ENCODE data around the gene WNK2.
"Not testable (repeated sequence)": the region's sequence is repeated elsewhere in the genome, so short reads cannot be mapped to it uniquely, and the experiment has no call there.

Gene WNK2

DNA sequence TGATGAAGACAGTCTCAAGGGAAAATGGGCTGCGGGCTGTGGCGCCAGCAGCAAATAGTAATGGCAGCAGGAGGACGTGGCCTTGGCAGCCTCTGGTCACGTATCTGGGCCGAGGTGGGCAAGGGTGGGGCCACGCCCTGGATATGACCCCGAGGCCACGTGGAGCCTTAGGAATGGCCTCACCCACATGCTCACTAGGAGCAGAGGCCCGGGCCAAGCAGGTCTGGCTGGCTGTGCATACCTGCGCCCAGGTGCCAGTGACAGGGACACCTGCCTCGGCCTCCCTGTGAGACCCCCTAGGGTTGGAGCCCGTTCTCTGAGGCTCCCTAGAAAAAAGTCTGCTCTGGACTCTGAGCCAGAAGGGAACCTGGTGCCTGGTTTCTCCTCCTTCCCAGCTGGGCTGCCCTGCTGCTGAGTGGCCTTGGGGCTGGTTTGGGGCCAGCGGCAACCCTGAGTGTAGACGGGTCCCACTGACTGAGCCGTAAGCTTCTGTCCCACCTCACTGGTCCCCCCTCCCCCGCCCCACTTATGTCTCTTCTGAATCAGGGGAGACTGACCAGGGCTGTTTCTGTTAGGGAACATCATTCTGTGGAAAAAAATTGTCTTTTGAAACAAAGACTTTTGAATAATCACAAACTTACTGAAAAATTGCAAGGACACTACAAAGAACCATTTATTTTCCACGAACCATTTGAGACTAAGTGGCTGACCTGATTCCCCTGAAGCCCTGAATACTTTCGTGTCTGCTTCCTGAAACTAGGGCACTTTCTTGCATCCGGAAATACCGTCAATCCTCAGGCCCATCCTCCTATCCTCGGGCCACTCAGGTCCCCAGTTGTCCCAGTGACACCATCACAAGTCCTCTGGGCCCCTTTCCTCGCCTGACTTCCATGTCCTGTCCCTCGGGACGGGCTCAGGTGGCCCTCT is 60.8 kb downstream of the WNK2 start:
- no peak for DNase-seq
- TF ChIP-seq POLR2A (IDR thresholded peaks at IDR 0.05; ENCODE audit: low read length) (no peak), GATA1 (IDR thresholded peaks at IDR 0.05; ENCODE audit: low read depth, low read length) (no peak)

DNA sequence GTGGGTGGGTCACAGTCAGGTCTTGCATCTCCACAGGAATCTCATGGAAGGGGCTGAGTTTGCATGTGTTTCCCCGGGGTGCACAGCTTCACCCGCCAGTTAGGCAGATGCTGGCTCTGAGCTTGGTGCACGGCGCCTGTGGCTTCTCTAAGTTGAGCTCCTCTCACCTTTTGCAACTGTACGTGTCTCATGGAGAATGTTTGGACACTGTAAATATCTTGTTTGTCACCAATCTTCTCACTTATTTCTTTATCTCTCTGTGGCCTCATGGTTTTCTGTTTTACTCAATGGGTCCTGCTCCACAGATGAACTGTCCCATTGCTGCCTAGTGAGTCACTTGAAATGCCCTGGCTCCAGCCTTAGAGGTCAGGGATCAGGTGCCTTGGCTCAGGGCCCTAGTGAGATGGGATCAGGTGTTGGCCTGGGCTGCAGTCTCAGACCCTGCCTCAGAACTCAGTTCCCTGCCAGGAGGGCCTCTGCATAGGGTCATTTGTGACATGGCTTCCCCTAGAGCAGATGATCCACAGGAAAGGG is 61.6 kb downstream of the WNK2 start:
- TF ChIP-seq GATA1 (IDR thresholded peaks at IDR 0.05; ENCODE audit: low read depth, low read length) (no peak), POLR2A (IDR thresholded peaks at IDR 0.05; ENCODE audit: low read length) (no peak)
- no peak for DNase-seq

DNA sequence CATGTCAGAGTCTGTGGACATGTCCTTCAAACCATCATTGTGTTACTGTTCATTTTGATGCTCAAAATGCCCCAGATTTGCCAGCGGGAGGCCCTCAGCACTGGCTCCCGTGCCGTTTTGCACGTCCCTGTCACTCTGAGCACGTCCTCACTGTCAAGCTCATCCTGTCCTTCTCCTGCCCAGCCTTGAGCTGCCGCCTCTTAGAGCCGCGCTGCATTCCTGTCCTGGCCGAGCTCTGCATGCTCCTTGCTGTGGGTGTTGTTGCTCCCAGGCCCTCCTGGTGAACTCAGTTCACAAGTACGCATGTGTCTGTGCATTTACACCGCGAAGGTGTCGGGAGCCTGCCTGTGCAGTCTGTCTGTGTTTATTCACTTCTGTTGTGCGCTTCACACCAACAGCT is 62.2 kb downstream of the WNK2 start:
- TF ChIP-seq POLR2A (IDR thresholded peaks at IDR 0.05; ENCODE audit: low read length), result no peak
- TF ChIP-seq GATA1 (IDR thresholded peaks at IDR 0.05; ENCODE audit: low read depth, low read length), result no peak
- no peak for DNase-seq

DNA sequence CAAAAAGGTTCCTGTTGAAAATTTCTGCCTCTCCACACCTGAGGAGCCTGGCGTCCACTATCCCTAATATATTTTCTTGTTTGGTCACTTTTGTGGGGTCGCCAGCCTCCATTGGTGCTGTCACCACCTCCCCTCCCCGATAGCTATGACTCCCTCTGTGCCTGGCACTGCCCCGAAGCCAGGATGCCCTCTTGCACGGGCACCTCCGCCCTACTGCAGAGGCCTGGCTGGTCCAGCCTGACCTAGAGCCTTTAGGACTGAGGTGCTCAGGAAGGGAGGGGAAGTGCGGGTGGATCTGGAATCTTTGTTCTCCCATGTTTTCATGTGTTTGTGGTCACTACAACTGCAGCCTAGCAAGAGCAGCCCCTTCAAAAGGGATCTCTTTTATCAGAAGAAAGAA is 62.6 kb downstream of the WNK2 start:
- no peak for TF ChIP-seq POLR2A (IDR thresholded peaks at IDR 0.05; ENCODE audit: low read length)
- TF ChIP-seq GATA1 (IDR thresholded peaks at IDR 0.05; ENCODE audit: low read depth, low read length), result no peak
- DNase-seq, result no peak

DNA sequence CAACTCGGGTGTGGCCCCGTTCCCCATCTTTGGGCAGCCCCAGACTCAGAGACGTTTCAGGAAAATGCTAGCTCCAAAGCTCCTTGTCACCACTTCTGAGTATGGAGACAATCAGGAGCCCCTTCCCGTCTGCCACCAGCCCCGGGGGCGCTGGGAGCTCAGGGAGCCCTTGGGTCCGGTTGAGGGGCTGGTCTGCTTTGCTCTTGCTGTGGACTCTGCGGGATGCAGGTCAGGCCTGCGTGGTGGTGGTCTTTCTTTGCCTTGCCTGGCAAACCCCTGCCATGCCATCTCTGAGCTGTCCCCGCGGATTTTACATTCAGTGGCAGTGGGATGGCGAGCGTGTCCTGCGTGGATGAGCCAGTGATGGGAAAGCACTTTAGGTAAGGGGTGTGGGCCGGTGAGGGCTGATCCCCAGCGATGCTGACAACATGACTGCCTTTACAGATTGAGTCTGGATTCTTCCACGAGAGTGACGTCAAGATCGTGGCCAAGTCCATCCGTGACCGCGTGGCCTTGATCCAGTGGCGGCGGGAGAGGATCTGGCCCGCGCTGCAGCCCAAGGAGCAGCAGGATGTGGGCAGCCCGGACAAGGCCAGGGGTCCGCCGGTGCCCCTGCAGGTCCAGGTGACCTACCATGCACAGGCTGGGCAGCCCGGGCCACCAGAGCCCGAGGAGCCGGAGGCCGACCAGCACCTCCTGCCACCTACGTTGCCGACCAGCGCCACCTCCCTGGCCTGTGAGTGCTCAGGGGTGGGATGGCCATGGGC is 63.3 kb downstream of the WNK2 start:
- no peak for TF ChIP-seq POLR2A (IDR thresholded peaks at IDR 0.05; ENCODE audit: low read length)
- no peak for TF ChIP-seq GATA1 (IDR thresholded peaks at IDR 0.05; ENCODE audit: low read depth, low read length)
- DNase-seq, result no peak

DNA sequence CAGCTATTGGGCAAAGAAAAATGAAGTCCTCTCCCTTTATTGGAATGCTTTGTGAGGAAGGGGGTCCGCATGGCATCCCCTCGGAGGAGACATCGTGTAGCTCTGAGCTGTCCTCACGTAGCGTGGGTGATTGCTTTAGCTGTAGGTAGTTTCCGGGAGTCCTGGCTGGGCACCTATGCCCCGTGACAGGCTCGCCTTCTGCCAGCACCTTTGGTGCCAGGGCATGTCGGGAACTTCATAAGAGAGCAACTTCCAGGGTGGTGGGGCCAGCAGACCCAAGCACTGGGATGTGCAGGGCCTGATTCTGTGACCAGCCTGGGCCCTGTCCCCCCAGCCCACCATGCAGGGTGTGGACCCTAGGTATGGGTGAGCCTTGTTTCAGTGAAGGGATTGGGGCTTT is 64.0 kb downstream of the WNK2 start:
- TF ChIP-seq GATA1 (IDR thresholded peaks at IDR 0.05; ENCODE audit: low read depth, low read length), result no peak
- DNase-seq, result no peak

DNA sequence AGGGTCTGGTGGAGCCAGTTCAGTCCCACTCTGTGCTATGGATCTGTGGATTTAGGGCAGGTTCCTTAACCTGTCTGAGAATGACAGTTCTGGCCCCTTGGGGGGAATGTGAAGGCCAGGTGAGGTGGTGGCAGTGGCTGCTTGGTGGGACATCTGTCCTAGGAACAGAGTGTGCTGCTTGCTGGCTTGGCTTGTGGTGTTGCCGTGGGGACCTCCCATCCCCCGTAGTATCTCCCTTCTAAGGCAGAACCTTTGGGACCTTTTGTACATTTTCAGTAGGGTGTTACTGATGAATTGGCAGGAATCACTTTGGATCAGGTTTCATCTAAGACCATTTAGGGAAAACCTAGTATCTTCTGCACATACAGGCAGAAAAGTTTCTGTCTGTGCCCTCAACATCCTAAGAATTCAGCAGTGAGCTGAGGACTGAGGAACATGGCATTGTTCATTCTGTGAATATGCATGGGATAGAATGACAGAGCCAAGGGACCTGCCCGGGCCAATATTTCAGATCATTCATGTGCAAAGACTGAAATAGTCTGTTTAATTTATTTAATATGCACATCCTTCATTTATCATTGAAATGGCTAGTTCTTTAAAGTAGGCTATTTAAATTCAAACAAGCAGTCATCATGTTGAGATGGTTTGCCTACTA is 64.6 kb downstream of the WNK2 start:
- DNase-seq, result no peak
- no peak for TF ChIP-seq GATA1 (IDR thresholded peaks at IDR 0.05; ENCODE audit: low read depth, low read length)
- no peak for TF ChIP-seq POLR2A (IDR thresholded peaks at IDR 0.05; ENCODE audit: low read length)

DNA sequence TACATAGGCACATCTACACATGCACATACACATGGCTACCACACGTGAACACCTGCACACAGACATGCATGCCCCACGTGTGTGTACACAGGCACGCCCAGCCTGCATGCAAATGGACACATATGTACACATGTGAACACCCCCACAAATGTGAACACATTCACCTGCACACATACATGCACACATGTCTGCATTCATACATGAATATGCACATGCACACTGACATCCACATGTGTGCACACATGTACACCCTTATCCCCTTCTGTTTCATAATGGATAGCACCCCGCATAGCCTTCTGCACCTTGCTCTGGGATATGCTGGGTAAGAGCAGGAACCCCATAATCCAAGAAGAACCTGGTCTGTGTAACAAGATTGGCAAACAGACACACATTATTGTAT is 66.2 kb downstream of the WNK2 start:
- DNase-seq, result no peak
- no peak for TF ChIP-seq GATA1 (IDR thresholded peaks at IDR 0.05; ENCODE audit: low read depth, low read length)
- no peak for TF ChIP-seq POLR2A (IDR thresholded peaks at IDR 0.05; ENCODE audit: low read length)

DNA sequence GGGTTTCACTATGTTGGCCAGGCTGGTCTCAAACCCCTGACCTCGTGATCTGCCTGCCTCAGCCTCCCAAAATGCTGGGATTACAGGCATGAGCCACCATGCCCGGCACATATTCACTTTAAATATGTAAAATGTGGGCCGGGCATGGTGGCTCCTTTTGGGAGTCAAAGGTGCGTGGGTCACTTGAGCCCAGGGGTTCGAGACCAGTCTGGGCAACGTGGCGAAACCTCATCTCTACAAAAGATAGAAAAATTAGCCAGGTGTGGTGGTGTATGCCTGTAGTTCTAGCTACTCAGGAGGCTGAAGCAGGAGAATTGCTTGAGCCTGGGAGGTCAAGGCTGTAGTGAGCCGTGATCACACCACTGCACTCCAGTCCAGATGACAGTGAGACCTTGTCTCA is 67.4 kb downstream of the WNK2 start:
- DNase-seq, result not testable (repeated sequence)

DNA sequence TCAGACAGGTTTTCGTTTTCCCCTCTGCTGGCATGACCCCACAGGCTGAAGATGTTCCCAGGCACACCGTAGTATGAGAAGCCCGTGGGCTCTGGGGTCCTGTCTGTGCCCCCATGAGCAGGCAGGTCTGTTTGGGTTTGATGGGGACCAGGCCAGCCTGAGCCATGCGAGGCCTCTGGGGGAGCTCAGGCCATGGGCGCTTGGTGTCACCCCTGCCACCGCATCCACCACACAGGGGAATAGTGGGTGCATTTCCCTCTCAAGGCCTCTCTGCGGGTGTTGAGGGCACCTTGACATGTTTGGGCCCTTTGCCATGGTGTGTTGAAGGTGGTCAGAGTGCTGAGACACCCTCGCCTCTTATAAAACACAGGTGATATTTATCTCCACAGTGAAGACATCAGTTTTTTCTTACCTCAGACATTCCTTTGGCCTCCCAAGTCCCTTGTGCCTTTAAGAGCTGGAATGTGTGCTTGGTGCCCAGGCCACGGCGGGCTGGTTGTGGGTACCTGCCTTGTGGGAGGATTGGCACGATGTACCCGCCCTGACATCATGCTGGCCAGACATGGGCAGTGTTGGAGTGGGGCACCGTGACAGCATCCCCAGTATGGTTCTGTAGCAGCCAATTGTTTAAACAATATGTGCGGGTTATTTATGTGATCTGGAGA is 68.3 kb downstream of the WNK2 start:
- no peak for TF ChIP-seq GATA1 (IDR thresholded peaks at IDR 0.05; ENCODE audit: low read depth, low read length)
- no peak for TF ChIP-seq POLR2A (IDR thresholded peaks at IDR 0.05; ENCODE audit: low read length)
- DNase-seq, result no peak

DNA sequence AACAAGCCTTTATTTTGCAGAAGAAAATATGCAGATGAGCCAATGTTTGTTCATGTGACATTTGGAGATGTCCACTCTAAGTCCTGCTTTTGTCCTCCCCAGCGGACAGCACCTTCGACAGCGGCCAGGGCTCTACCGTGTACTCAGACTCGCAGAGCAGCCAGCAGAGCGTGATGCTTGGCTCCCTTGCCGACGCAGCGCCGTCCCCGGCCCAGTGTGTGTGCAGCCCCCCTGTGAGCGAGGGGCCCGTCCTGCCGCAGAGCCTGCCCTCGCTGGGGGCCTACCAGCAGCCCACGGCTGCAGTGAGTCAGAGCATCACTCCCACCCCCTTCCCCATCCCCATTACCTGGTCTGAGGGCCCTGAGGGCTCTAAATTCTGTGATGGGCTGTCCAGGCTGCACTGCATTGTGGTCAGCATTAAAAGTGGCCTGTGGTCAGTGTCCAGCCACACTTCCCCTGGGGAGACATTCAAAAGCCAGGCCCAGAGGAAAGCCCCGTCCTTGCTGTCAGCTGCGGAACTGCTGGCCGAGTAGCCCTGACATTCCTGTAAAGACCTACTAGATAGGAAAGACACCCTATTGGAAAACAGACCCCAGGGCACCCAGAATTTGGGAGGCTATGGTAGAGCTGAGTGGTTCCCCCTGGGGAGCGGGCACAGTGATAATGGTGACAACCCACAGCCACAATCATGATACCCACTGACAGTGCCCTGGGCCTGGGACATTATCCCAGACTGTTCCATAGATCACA is 69.0 kb downstream of the WNK2 start:
- no peak for TF ChIP-seq GATA1 (IDR thresholded peaks at IDR 0.05; ENCODE audit: low read depth, low read length)
- DNase-seq, result no peak

DNA sequence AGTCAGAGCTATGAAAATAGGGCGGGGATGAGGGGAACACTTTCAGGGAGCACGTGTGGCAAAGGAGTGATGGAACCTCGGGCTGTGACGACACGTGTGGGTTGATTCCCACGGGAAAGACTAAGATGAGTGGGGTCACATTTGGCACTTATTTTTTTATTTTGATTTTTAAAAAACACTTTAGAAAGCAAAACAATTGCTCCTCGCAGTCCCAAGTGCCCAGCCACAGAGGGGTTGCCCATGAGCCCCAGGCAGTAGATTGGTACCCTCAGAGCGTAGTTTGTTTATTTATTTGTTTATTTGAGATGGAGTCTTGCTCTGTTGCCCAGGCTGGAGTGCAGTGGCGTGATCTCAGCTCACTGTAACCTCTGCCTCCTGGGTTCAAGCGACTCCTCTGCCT is 69.7 kb downstream of the WNK2 start:
- DNase-seq, result no peak
- no peak for TF ChIP-seq POLR2A (IDR thresholded peaks at IDR 0.05; ENCODE audit: low read length)

DNA sequence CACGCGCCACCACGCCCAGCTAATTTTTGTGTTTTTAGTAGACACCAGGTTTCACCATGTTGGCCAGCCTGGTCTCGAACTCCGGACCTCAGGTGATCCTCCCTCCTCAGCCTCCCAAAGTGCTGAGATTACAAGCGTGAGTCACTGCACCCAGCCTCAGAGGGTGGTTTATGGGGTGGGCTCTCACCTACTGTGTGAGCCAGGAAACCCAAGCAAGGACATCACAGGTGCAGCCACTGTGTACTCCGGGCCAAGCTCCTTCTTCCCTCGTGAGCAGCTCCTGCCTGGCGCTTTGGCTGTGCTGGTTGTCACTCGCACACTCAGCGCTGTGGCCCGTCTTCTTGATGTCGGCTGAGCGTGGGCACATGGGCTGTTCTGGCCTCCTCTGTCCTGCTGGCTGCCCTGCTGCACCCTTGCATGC is 70.1 kb downstream of the WNK2 start:
- no peak for DNase-seq
- no peak for TF ChIP-seq POLR2A (IDR thresholded peaks at IDR 0.05; ENCODE audit: low read length)
- no peak for TF ChIP-seq GATA1 (IDR thresholded peaks at IDR 0.05; ENCODE audit: low read depth, low read length)
